HuH-7.5 (cell line): ENCODE results near the gene ALDH18A1.

ENCODE experiments used
- DNase-seq: peaks from one replicate; pipeline ENCODE4 v3.0.0; 2011; ENCODE audit warnings: low spot score

The ALDH18A1 gene

DNA sequence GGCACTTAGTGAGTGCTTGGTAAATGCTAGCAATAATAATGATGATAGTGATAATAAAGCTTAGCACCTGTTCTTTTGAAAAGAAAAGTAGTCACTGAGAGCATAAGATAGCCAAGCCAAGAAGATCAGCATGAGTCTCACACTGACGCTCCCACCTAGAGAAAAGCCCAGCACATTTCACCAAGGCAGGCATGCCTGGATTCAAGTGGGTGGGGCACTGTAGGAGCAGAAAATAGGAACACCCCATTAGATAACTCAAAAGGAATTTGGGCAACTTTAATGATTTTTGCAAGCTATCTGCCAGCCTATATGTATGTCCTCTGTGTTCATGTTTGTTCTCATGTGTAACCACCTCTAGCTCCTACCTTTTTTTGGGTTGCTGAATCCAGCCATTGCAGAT lies 77.2 kb downstream of the ALDH18A1 start:
- DNase-seq = no peak

DNA sequence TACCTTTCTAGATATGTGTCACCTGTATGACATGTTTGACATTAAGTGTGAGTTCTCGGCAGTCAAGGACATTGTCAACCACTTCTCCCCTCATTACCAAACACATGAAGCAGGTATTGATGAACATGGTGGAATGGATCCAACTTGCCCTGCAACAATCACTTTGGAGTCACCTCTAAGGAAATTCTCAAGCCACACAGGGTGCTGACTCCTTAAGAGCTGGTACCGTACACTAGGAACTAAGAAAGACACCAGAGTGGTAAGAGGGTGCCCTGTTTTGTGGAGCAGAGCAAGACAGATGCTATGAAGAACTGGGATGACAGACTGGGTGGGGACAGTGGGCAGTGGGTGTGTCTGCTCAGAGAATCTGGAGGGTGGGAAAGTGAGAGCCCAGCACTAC lies 77.9 kb downstream of the ALDH18A1 start:
- no peak for DNase-seq

DNA sequence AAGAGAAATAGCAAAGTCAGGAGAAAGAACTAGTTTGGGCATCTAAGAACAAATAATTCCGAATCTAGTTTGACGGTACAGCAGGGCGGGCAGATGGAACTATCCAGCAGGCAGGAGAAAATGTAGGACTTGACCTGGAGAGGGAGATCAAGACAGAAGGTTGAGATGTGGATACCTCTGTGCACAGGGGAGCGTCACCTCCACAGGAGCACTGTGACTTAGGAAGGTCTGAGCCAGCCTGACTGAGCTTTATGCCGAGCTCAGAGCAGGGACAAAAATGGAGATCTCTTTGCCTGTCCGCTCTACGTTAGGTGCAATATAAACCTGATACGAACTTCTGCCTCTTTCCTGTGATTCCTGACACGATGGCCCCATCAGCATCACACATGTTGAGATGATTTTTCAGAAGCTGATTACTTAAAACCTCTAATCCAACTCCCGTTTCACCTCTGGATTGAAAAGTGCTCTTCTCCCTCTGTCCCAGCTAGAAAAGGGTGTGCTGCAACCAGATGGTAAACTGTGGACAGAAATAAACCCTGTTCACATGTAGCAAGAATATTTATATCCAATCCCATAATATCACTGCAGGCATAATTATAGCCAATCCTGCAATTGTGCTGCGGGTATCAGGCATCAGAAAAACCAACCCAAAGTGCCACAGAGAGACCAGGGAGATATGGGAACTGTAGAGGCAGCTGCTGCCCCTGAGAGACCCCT lies 81.7 kb downstream of the ALDH18A1 start:
- DNase-seq = no peak

GRCh38 chr10:95573964-95574604 lies 82.4 kb downstream of the ALDH18A1 start:
- no peak for DNase-seq

GRCh38 chr10:95573527-95573926 lies 83.0 kb downstream of the ALDH18A1 start:
- DNase-seq = no peak

GRCh38 chr10:95572131-95572820 lies 84.2 kb downstream of the ALDH18A1 start:
- no peak for DNase-seq

DNA sequence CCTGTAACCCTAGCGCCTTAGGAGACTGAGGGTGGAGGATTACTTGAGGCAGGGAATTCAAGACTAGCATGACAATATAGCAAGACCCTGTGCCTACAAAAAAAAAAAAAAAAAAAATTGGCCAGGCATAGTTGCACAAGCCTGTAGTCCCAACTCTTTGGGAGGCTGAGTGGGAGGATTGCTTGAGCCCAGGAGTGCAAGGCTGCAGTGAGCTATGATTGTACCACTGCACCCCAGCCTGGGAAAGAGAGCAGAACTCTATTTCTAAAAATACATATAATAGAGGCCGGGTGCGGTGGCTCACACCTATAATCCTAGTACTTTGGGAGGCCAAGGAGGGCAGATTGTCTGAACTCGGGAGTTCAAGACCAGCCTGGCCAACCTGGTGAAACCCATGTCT lies 85.1 kb downstream of the ALDH18A1 start:
- no peak for DNase-seq

DNA sequence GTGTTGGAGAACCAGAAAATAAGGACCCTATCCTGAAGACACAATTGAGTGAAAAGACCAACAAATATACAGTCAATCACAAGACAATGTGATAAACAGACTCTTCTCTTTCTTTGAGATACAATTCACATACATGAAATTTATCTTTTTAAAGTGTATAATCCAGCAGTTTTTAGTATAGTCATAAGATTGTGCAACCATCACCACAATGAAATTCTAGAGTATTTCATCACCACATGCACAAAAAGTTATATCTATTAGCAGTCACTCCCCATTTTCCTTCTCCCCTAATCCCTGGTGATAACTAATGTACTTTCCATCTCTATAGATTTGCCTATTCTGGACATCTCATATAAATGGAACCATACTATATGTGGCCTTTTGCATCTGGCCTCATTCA lies 87.1 kb downstream of the ALDH18A1 start:
- DNase-seq = no peak

DNA sequence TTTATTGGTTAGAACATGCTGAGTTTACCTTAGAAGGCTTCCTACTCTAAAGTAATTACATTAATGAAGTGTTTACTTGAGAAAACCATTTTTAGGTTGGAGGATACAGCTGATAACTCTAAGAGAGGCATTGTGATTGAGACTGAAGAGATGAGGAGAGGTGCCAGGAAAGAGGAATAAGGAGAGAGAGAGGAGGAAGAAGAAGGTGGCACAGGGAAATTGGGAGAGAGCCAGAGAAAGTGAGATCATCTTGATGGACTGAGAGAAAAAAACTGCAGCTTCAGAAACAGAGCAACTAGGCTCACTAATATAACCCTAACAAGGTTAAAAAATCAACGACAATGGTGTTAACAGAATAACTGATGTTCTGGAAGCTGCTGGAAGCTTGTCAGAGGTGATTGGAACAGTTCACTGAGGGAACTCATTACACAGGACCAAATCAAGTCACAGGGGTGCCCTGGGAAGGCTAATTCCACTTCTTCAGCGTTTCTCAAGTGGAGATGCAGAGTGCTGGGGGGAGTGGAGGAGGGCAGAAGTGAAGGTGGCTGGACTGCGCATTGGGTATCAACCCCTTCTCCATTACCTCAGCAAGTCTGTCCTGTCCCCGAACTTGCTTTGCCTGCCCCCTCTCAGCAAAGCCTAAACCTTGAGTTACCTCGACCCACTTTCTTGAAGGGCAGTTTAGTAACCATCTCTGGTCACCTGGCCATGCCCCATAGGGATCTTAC lies 88.4 kb downstream of the ALDH18A1 start:
- DNase-seq = no peak

- DNase-seq = no peak
Observed at GRCh38 chr10:95566136-95566535, 90.4 kb downstream of the ALDH18A1 start.

DNA sequence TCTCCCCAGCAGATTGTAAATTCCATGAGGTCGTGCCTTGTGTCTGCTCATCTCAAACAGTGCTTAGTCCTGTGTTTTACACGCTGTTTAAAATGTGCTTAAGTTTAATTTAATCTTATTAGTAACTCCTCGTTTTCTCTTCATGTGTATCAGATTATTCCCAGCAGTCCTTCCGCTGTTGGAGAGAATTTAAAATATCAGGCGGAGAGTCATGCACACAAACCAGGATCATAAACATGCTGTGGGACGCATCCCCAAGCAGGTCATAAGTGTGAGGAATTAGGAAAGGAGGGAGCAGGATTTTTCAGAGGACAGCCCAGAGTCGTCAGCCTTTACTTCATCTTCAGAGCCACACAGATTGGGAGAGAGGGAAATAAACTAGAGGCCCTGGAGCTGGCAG lies 91.2 kb downstream of the ALDH18A1 start:
- no peak for DNase-seq

DNA sequence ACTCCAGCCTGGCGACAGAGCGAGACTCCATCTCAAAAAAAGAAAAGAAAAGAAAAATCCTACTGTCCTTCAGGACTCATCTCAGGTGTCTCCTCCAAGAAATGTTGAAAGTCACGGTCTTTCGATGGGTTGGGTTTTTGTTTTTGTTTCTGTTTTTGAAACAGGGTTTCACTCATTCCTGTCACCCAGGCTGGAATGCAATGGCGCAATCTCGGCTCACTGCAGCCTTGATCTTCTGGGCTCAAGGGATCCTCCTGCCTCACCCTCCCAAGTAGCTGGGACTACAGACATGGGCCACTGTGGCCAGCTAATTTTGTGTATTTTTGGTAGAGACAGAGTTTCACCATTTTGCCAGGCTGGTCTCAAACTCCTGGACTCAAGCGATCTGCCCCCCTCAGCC lies 92.2 kb downstream of the ALDH18A1 start:
- DNase-seq = no peak

DNA sequence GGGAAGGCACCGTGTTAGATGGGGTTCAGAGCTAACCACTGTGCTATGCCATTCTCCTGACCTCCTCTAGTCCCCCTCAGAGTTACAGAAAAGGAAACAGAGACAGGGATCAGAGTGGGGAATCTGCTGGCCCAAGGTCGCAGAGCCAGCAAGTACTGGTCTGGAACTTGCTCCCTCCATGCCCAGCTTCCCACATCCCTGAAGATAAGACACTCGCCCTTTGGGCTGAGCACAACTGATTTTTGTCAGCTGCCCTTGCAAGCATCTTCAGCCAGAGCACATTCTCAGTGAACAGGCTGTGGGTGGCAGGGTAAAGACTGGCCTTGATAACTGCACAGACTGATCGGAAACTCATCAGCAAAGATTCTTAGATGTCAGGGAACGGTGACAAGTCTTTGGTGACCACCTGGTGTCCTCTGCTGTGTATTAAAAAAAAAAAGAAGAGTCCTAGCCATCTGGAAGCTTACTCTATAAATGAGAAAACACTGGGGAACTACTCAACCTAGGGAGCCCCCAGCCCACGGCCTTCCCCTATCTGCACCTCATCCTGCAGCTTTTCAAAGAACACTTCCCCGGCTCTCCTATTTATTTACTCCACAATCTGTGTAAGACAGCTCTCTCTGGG lies 94.1 kb downstream of the ALDH18A1 start:
- DNase-seq = no peak

GRCh38 chr10:95561864-95562177 lies 94.7 kb downstream of the ALDH18A1 start:
- DNase-seq = no peak

DNA sequence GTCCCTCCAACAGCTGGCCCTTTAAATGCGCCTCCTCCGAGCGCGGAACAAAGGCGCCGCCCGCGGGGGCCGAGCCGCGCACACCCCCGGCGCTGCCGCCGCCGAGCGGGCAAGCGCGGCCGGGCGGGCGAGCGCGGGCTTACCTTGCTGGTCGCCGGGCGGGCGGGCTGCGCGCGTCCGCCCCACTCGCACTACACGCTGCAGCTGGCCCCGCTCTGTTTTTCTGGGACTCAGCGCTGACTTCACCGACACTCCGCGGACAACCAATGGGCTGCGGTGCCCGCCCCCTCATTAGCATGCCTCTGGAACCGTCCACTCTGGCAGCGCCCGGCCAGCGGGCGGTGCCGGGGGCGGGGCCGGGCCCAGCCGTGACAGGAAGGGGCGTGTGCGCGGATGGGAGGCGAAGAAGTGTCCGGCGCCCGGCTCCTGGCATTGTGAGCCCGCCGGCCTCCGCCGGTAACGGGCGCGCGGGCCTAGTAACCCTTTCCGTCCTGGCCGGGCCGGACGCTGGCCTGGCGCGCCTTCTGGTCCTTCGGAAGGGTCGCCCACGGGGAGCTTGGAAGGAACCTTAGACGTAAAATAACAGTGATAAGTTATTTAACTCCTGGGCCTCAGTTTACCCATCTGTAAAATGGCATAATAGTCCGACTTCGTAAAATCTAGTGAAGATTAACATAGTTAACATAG lies 95.2 kb downstream of the ALDH18A1 start, which contains the start of gene SORBS1:
SORBS1 (minus strand) TSS at position 195 of the 687 bp plus-strand sequence. CDS start 120,236 bp downstream, outside the sequence.
- DNase-seq = peak; percentile 96

- peak; percentile 64 for DNase-seq
Observed at GRCh38 chr10:95560278-95561176, 96.0 kb downstream of the ALDH18A1 start.

GRCh38 chr10:95559896-95560277 lies 96.6 kb downstream of the ALDH18A1 start:
- DNase-seq = no peak

DNA sequence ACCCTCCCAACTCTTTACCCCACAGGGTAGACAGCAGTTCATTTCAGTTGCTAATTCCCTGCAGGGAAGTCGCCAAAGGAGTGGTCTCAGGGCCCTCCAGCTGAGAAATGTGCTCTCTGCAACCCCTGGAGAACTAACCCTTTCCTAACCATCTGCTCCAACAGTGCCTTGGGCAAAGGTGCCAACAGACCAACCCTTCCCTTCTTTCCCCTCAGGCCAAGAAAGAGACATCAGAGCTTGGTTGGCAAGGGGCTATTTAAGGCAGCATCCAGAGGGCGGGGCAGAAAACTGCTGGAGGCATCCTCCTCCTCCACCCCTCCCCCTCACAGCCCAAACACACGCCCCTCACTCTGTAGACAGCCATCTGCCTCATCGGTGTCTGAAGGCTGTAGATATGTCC lies 97.0 kb downstream of the ALDH18A1 start:
- DNase-seq = no peak

GRCh38 chr10:95558593-95559320 lies 97.8 kb downstream of the ALDH18A1 start:
- DNase-seq = no peak
